COR-L47 (cell line): Measurements from ENCODE around the gene ZNF609.

Experiments used
- DNase-seq: peaks from one replicate; lab custom pipeline; 2025; lab: John Stamatoyannopoulos, UW

The ZNF609 gene

GRCh38 chr15:64732156-64732860 is 271.9 kb downstream of the ZNF609 start:
- no peak for DNase-seq
